T-helper 2 cell treated with Interferon-gamma antibody and Interleukin-4, amounts not matched to agents 5 μg/mL and 100 μg/mL, for 36 hours (primary cell): Measurements from ENCODE around the gene CPNE6.

Experiments used
- DNase-seq: peaks from one replicate; pipeline ENCODE4 v3.0.0; 2021; ENCODE audit warnings: low spot score
- H3K27ac Mint-ChIP-seq: one replicate; pipeline ENCODE4 v1.8.0; 2021; ENCODE audit warnings: mild to moderate bottlenecking, mixed read lengths
- H3K27me3 Mint-ChIP-seq: one replicate; pipeline ENCODE4 v1.8.0; 2021; ENCODE audit warnings: low read depth, mixed read lengths
- H3K36me3 Mint-ChIP-seq: one replicate; pipeline ENCODE4 v1.8.0; 2021; ENCODE audit warnings: low read depth, mixed read lengths
- H3K4me1 Mint-ChIP-seq: one replicate; pipeline ENCODE4 v1.8.0; 2021; ENCODE audit warnings: low read depth, mixed read lengths
- H3K4me3 Mint-ChIP-seq: one replicate; pipeline ENCODE4 v1.8.0; 2022; ENCODE audit warnings: mild to moderate bottlenecking, moderate library complexity, mixed read lengths
- H3K9me3 Mint-ChIP-seq: one replicate; pipeline ENCODE4 v1.8.0; 2021; ENCODE audit warnings: mixed read lengths

The CPNE6 gene

DNA sequence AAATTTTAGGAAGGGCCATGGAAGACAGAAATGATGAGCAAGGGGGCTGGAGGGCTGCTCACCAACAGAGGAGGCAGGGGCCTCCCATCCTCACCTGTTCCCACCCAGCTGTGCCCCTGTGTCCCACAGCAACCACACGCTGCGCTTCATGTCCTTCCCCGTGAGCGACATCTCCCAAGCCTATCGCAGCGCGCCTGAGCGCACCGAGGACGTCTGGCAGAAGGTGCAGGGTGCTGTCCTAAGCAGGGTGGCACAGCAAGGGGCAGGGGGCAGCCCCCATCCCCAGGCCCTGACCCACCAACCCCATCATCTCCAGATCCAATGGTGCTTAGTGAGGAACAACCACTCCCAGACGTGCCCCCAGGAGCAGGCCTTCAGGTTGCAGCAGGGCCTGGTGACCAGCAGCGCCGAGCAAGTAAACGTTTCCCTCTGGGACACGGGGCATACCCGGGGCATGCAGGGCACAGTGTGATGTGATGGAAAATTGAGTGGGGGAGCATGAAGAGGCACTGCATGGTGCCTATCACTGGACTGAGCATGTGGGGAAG lies 11.4 kb upstream of the CPNE6 start:
- Mint-ChIP-seq H3K9me3 (no peaks in the 10 kb centered on the region), H3K4me3 (no peak overlapping the region), H3K36me3 (no peaks in the 10 kb centered on the region), H3K27ac (no peak overlapping the region), H3K4me1 (no peaks in the 10 kb centered on the region), H3K27me3 (peaks cover 2% of the 10 kb centered on the region)
- DNase-seq: no peak

DNA sequence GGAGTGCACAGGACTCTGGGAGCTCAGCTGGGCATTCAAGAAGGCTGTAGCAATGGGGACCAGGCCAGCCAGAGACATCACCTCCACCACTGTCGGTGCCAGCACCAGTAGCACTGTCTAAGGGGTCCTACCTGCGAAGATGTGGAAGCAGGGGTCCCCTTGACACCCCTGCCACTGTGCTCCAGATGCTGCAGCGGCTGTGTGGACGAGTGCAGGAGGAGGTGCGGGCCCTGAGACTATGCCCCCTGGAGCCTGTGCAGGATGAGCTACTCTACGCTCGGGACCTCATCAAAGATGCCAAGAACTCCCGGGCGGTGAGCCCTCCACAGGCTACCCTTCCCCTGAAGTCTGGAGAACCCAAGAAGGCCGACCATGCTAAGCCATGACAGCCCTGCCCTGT lies 10.9 kb upstream of the CPNE6 start:
- Mint-ChIP-seq H3K36me3 (no peaks in the 10 kb centered on the region), H3K27me3 (peaks cover 2% of the 10 kb centered on the region), H3K4me3 (no peak overlapping the region), H3K27ac (no peak overlapping the region), H3K9me3 (no peaks in the 10 kb centered on the region), H3K4me1 (no peaks in the 10 kb centered on the region)
- no peak for DNase-seq

DNA sequence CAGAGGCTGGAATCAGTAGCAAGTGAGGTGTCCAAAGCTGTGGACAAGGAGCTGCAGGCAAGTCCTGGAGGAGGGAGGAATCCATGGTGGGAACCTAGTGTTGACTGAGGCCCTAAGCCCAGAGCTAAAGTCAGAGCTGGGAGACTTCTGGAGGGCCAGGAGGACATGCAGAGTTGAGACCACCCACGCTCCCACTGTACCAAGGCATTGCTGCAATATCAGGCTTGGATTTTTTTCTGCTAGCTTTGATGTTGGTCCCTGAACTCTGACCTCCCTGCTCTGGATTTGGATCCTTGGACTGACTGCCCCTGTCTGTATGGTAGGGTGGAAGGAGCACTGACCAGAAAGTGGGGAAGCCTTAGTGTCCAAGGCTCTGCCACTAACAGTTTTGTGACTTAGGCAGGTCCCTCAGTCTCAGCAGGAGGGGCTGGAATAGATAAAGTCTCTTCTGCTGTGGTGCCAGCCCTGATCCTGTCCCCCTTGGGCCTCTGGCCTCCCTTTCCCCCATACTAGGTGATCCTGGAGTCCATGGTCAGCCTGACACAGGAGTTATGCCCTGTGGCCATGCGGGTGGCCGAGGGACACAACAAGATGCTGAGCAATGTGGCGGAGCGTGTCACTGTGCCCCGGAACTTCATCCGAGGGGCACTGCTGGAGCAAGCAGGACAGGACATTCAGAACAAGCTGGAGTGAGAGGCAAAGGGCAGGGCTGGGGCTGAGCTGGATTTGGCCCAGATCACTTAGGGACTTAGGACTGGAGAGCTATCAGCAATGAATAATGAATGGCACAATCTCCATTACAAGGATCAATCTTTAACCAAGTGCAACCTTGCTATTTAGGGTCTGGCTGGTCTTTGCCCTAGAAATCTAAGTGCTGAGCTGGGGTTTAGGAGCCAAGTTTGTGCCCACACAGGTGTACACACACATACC lies 10.1 kb upstream of the CPNE6 start:
- H3K9me3 Mint-ChIP-seq: no peaks in the 10 kb centered on the region
- H3K4me3 Mint-ChIP-seq: no peak overlapping the region
- no peak overlapping the region for H3K27ac Mint-ChIP-seq

DNA sequence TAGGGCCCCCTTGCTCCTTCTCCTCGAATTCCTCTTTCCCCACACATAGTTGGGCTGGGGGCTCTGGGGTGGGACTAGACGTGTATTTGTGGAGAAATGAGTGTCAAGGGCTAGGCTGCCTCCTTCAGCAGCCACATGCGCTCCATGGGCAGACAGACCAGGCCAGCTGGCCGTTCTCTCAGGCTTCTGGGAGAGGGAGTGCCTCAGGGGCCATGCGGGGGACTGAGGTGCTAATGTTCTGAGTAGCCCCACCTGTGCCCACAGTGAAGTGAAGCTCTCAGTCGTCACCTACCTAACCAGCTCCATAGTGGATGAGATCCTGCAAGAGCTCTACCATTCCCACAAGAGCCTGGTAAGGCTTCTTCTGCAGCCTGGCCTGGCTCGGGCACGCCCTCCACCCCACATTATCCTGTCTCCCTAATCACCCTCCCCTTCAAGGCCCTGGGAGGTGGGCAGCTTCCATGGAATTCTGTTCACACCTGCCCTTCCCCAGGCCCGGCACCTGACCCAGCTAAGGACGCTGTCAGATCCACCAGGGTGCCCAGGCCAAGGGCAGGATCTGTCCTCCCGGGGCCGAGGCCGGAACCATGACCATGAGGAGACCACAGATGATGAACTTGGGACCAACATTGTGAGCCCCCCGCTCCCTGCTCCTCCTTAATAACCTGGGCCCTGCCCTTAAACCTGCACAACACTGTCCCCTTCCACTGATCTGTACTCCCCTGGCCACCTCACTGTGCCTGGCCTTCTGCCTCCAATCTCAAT lies 9.0 kb upstream of the CPNE6 start:
- H3K27ac Mint-ChIP-seq: no peak overlapping the region
- no peak overlapping the region for H3K4me3 Mint-ChIP-seq
- no peak for DNase-seq

More for the DNA sequence above, 10.1 kb upstream of the CPNE6 start:
- H3K4me1 Mint-ChIP-seq: no peaks in the 10 kb centered on the region
- peaks cover 2% of the 10 kb centered on the region for H3K27me3 Mint-ChIP-seq
- no peak for DNase-seq
- H3K36me3 Mint-ChIP-seq: no peaks in the 10 kb centered on the region

DNA sequence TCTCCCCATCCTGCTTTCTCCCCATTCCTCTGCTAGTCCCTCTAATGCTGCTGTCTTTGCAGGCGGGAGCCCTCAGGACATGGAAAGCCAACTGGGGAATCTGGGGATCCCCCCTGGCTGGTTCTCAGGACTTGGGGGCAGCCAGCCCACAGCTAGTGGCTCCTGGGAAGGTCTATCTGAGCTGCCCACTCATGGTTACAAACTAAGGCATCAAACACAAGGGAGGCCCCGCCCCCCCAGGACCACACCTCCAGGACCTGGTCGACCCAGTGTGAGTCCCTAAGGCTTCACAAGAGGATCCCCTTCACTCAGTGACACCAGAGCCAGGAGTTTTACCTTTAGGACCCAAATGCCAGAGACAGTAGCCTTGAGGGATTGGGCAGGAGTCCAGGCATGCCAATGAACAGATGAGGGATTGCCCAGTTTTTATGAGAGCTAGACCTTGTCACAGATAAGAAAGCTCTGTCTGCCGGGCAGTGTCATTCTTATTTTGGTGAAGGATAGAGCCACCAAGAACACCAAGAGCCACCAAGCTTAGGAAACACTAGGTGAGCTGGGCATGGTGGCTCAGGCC lies 8.0 kb upstream of the CPNE6 start:
- Mint-ChIP-seq H3K27me3 (no peaks in the 10 kb centered on the region), H3K4me1 (no peaks in the 10 kb centered on the region), H3K36me3 (no peaks in the 10 kb centered on the region), H3K9me3 (no peaks in the 10 kb centered on the region), H3K27ac (no peak overlapping the region), H3K4me3 (no peak overlapping the region)
- no peak for DNase-seq

More for the DNA sequence above, 9.0 kb upstream of the CPNE6 start:
- Mint-ChIP-seq H3K36me3 (no peaks in the 10 kb centered on the region), H3K4me1 (no peaks in the 10 kb centered on the region), H3K9me3 (no peaks in the 10 kb centered on the region), H3K27me3 (no peaks in the 10 kb centered on the region)

DNA sequence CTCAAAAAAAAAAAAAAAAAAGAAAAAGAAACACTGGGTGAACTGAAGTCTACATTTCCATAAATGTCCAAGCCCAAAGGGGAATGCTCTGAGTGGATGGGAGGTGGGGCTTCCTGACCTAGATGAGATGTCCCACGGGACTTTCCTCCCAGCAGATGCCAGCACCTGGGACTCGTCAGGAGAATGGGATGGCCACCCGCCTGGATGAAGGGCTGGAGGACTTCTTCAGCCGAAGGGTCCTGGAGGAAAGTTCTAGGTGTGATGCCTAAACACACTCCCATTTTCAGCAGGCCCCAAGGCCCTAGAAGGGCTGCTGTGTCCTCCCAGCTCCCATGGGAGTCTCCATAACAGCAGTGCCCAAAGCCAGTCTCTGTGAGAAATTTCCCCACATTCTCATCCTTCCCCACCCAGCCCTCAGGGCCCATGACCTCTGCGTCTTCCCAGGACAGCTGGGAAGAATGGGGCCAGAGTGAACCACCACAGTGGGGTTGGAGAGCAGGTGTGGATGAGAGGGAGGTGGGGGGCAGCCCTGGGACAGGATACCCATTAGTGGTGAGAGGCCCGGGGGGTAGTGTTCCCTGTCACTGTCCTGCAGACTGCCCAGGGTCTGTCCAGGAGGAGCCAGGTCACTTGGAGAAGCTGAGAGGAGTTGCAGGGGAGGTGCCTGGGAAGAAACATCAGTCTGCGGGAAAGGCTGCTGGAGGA lies 7.1 kb upstream of the CPNE6 start:
- Mint-ChIP-seq H3K4me3 (no peak overlapping the region), H3K27me3 (no peaks in the 10 kb centered on the region), H3K9me3 (no peaks in the 10 kb centered on the region), H3K36me3 (no peaks in the 10 kb centered on the region), H3K4me1 (no peaks in the 10 kb centered on the region), H3K27ac (no peak overlapping the region)
- DNase-seq: no peak

DNA sequence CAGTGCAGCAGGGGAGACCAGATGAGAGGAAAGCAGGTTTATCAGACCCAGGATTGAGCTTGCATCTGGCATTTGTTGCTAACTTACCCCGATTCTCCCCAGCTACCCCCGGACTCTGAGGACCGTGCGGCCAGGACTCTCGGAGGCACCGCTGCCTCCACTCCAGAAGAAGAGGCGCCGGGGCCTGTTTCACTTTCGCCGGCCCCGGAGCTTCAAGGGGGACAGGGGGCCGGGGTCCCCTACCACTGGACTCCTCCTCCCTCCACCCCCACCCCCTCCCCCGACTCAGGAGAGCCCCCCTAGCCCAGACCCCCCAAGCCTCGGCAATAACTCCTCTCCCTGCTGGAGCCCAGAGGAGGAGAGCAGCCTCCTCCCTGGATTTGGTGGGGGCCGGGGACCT lies 6.5 kb upstream of the CPNE6 start:
- DNase-seq: no peak
- Mint-ChIP-seq H3K27ac (no peak overlapping the region), H3K4me3 (no peak overlapping the region), H3K27me3 (no peaks in the 10 kb centered on the region), H3K9me3 (no peaks in the 10 kb centered on the region), H3K4me1 (no peaks in the 10 kb centered on the region), H3K36me3 (no peaks in the 10 kb centered on the region)

DNA sequence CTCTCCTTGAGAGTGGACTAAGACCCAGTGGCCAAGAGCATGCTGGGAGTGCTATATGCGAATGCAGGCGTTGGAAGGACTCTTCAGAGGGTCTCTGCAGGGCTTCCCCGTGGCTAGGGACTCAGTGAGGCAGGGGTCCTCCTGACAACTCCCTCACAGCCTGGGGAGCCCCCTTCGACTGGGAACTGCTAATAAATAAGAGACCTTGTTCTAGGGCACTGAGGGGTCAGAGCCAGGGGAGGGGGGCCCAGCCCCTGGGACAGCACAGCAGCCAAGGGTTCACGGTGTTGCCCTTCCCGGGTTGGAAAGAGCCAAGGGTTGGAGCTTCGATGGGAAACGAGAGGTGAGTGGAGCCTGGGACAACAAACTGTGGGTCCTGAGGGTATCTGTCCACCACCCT lies 6.0 kb upstream of the CPNE6 start:
- Mint-ChIP-seq H3K9me3 (no peaks in the 10 kb centered on the region), H3K27ac (no peak overlapping the region), H3K4me1 (no peaks in the 10 kb centered on the region), H3K36me3 (no peaks in the 10 kb centered on the region), H3K4me3 (no peak overlapping the region), H3K27me3 (no peaks in the 10 kb centered on the region)
- DNase-seq: no peak

DNA sequence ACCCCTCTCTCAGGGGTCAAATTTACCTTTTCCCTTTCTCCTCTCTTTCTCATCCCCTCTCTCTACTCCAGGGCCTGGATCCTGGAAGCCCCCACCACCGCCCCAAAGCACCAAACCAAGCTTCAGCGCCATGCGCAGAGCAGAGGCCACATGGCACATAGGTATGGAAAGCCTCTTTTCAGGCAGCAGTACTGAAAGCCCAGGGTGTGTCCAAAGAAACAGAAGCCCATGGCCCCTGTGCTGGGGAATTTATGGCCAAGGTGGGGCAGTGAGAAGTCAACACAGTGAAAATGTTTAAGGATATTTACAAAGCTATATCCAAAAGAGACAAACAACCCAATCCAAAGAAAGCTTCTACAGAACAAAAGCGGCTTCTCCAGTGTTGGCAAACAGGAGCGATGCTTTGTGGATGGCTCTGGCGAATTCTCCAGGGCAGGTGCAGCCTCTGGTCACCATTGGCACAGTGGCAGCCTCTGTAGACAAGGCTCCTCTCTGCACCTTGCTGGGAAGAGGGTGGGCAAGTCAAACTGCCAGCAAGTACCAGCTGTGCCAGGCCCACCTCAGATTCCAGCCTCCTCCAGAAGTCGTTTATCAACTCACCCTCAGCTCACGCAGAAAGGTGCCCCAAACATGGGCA lies 4.7 kb upstream of the CPNE6 start:
- Mint-ChIP-seq H3K4me3 (no peak overlapping the region), H3K27ac (no peak overlapping the region), H3K4me1 (no peaks in the 10 kb centered on the region), H3K36me3 (no peaks in the 10 kb centered on the region), H3K9me3 (no peaks in the 10 kb centered on the region), H3K27me3 (no peaks in the 10 kb centered on the region)
- no peak for DNase-seq

DNA sequence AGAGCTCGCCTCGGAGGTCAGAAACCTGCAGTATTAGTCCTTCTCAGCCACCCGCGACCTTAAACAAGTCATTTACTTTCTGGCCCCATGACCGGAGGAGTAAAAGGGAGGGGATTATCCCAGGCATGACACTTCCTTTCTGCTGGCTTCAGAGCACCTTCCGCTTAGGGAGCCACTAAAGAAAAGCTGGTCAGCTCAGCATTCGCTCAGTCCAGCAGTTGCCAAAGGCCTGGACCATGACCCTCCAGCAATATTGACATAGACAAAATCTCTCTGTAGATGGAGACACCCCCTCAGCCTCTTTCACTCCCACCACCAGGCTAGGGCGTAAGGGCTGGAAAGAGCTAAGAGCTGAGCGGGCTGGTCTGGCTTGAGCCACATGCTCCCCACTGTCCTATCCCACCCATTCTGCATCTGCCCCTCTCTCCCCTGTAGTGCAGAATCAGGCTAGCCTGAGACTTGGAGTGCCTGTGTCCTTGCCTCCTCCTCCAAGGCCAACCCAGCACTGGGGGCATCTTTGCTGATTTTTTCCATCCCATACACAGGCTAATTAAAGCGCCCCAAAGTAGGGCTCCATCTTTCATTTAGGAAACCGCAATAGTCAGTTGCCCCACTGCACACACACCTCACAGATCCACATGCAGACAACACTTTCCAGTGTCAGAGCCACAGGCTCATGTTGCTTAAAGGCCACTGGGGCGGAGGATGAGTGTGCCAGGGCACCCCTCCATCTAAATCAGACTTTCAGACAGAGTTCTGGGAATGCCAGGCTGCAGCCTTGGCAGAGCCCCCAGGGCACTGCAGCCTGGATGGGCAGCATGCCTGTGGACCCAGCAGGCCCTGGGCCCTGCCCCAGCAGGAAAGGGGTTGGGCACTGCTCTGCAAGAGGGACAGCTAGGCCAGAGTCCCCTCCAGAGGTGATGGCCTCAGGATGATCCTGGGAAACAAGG lies 4.0 kb upstream of the CPNE6 start:
- Mint-ChIP-seq H3K27me3 (no peaks in the 10 kb centered on the region), H3K36me3 (no peaks in the 10 kb centered on the region), H3K27ac (no peak overlapping the region), H3K4me1 (no peaks in the 10 kb centered on the region), H3K4me3 (no peak overlapping the region), H3K9me3 (no peaks in the 10 kb centered on the region)
- no peak for DNase-seq

DNA sequence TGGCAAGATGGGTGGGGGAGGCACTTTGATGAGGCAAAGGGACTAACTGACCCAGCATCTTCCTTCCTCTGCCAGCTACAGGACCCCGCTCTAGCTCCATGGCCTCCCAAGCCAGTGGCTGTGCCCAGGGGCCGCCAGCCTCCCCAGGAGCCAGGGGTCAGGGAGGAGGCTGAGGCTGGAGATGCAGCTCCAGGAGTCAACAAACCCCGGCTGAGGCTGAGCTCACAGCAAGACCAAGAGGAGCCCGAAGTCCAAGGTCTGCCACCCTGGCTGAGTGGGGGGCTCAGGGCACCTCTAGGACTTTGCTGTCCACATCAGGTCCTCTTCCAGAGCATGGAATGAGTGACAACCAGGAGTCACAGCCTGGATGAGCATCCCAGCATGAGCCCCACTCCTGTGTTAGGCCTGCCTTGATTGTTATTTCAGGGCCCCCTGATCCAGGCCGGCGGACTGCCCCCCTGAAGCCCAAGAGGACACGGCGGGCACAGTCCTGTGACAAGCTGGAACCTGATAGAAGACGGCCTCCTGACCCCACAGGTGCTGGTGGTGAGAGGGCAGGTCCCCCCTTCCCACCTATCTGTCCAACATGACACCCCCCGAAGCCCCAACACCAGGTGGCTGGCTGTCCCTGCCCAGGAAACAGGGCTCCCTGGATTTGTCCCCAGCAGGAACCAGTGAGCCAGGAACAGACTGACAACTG lies 2.5 kb upstream of the CPNE6 start:
- Mint-ChIP-seq H3K27ac (no peak overlapping the region), H3K27me3 (no peaks in the 10 kb centered on the region), H3K4me3 (no peak overlapping the region), H3K36me3 (no peaks in the 10 kb centered on the region), H3K9me3 (no peaks in the 10 kb centered on the region), H3K4me1 (no peaks in the 10 kb centered on the region)
- DNase-seq: no peak

DNA sequence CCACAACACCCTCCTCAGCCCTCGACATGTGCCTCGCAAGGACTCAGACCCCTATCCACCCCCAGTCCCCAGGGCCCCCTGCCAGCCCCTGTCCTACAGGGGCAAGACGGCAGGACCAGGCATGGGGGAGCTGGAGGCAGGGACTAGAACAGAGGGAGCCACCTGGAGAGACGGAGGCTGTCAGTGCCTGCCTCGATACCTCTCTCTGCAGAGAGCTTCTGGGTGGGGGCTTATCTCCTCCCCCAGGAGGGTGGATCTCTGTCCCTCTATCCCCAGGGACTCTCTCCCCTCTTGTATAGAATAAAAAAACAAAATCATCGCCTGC lies 2.0 kb upstream of the CPNE6 start:
- Mint-ChIP-seq H3K27ac (no peak overlapping the region), H3K27me3 (no peaks in the 10 kb centered on the region), H3K4me1 (no peaks in the 10 kb centered on the region), H3K36me3 (no peaks in the 10 kb centered on the region), H3K4me3 (no peak overlapping the region), H3K9me3 (no peaks in the 10 kb centered on the region)
- no peak for DNase-seq
